Lower leg skin (tissue), 4 donors: ENCODE data around the gene GINS1. TPM values are rescaled to one million over a fixed set of nuclear protein-coding genes. Genes with fewer than 3 reads are reported as not detected.

Experiments
- DNase-seq, 2 donors: peaks; one replicate each; pipeline ENCODE4 v3.0.0-alpha.2; 2019; ENCODE audit warnings: low spot score in 2 of 2
- H3K4me3 ChIP-seq: fragments of 200-600 bp; sonication (generic); 2 replicates; pipeline ENCODE4 v1.5.1; 2017; ENCODE audit warnings: mild to moderate bottlenecking, low read depth; ENCODE audit not compliant: poor library complexity, severe bottlenecking
- CTCF ChIP-seq, 3 donors: fragments of 450-650 bp; IDR thresholded peaks; one replicate each; pipeline ENCODE4 v1.5.1; 2016; ENCODE audit warnings: antibody characterized with exemption in 3 of 3, mild to moderate bottlenecking in 3 of 3, moderate library complexity in 2 of 3
- POLR2A ChIP-seq, 2 donors: fragments of 450-650 bp; IDR thresholded peaks; one replicate each; pipeline ENCODE4 v1.6.1; 2016 to 2017; ENCODE audit warnings: antibody characterized with exemption in 2 of 2, mild to moderate bottlenecking in 1 of 2, moderate library complexity in 1 of 2
- WGBS, 2 donors: methylation state at CpG; one replicate each; pipeline ENCODE4 v1.1.5; 2018; 5-methylcytosine and 5-hydroxymethylcytosine counted together
- intact Hi-C: fragments of 100-400 bp; cut with DNase I; formaldehyde crosslinking; loops from one replicate; pipeline ENCODE4 v1.15.0; 2023; ENCODE audit warnings: low total_unique reads
- total RNA-seq, 4 donors: library from RNA; depleted of rRNA; stranded (reverse); fragments of >200 nt; gene quantifications; one replicate each; pipeline ENCODE4 v1.1.0, GENCODE V29; 2016

The GINS1 gene
- total RNA-seq, 4 donors from 2014 or later: 0.63 to 2.8 (median 1.4) TPM

DNA sequence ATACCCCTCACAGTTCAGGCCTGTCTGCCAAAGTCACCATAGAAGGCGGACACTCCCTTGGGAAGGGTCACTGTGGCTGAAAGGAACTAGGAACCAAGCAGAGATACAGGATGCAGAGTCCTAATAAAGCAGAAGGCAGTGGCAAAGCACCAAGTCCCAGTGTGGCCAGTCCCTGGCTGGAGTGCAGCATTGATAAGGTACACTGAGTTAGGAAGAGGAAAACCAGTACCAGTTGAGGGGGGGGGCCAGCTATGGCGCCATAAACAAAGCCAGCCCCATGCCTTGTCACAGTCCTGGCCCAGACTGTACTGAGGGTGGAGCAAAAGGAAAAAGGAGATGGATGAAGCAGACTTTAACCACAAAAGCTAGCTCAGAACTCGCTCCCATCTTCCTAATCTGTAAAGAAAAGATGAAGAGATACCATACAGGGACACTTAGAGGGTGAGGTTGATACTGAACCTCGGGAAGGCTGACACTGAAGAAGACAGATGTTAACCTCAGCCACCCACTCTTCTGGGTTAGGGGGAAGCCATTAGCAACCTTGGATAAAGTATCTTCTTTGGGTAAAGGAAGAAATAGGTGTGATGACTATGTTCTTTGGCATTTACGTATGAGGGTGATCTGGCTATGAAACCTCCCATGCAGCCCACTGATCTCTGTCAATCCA lies 24.6 kb upstream of the GINS1 start:
- TF ChIP-seq CTCF (IDR thresholded peaks at IDR 0.05) (no peak), POLR2A (IDR thresholded peaks at IDR 0.05) (no peak)
- WGBS, 2 donors: 88 to 90% methylated on average over 5 of the region's 5 CpGs
- H3K4me3 ChIP-seq: no peak overlapping the region
- no peak for DNase-seq
- intact Hi-C loops: no loop called here

DNA sequence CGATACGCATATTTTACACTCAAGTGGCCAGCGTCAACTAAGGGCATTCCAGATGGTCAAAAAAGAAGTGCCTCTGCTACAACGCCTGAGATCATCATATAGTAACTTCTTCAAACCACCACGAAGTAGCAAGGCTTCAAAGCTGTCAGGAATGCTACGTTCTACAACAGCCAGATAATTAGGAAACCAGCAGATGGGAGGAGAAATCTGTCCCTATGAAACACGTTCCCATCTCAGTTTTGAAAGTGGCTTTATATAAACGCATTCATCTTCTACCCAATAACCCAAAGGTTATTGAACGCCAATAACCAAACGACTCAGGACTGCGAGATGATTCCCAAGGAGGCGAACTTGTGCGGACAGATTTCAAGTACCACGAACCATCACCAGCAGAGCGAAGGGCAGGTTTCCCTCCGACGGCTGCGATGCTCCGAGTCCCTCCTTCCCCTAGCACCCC lies 18.0 kb upstream of the GINS1 start:
- intact Hi-C loops: no loop called here
- WGBS, 2 donors: 14 to 19% methylated on average over 17 to 19 of the region's 19 CpGs

GRCh38 chr20:25389858-25390537 lies 17.5 kb upstream of the GINS1 start:
- intact Hi-C loops: loop anchor here (10.0 kb wide), 2 partner anchors 85 to 395 kb away; partner anchors contain the start of gene APMAP

More for the DNA sequence above, 18.0 kb upstream of the GINS1 start:
- H3K4me3 ChIP-seq: peak overlapping the region; percentile 75
- TF ChIP-seq CTCF (IDR thresholded peaks at IDR 0.05): no peak
- no peak for TF ChIP-seq POLR2A (IDR thresholded peaks at IDR 0.05)
- DNase-seq: no peak

GRCh38 chr20:25390538-25391528 lies 16.6 kb upstream of the GINS1 start, which contains the start of gene ABHD12:
TSS of gene ABHD12 (minus strand) at chr20:25390835. CDS start at chr20:25390703, 132 bp downstream.
- 1% methylated on average over 29 to 45 of the region's 91 CpGs for WGBS, 2 donors
- peak within 1 kb of the TSS; percentile 75 for H3K4me3 ChIP-seq
- TF ChIP-seq CTCF (IDR thresholded peaks at IDR 0.05) (no peak), POLR2A (IDR thresholded peaks at IDR 0.05) (no peak)
- intact Hi-C loops: loop anchor here (10.0 kb wide), 2 partner anchors 86 to 396 kb away; partner anchors contain the start of gene APMAP
- DNase-seq: peak; percentile 95 to 99

More at GRCh38 chr20:25389858-25390537, 17.5 kb upstream of the GINS1 start:
- H3K4me3 ChIP-seq: peak overlapping the region; percentile 75
- TF ChIP-seq CTCF (IDR thresholded peaks at IDR 0.05): no peak
- no peak for TF ChIP-seq POLR2A (IDR thresholded peaks at IDR 0.05)
- WGBS, 2 donors: 1 to 3% methylated on average over 18 to 45 of the region's 67 CpGs
- DNase-seq: peak; percentile 22 to 89

GRCh38 chr20:25394276-25394675 lies 13.2 kb upstream of the GINS1 start:
- DNase-seq: no peak
- no peak overlapping the region for H3K4me3 ChIP-seq
- intact Hi-C loops: loop anchor here (10.0 kb wide), 2 partner anchors 89 to 399 kb away; partner anchors contain the start of gene APMAP
- TF ChIP-seq CTCF (IDR thresholded peaks at IDR 0.05): no peak
- no peak for TF ChIP-seq POLR2A (IDR thresholded peaks at IDR 0.05)
- 18 to 35% methylated on average over 5 of the region's 5 CpGs for WGBS, 2 donors
